Endothelial cell (in vitro differentiated cells): ENCODE measurements around the gene PDE5A. TPM values are rescaled to one million over a fixed set of nuclear protein-coding genes. Genes with fewer than 3 reads are reported as not detected.
"Not testable (repeated sequence)": the region's sequence is repeated elsewhere in the genome, so short reads cannot be mapped to it uniquely, and the experiment has no call there.

ENCODE experiments used
- DNase-seq: peaks from one replicate; pipeline ENCODE4 v3.0.0; 2021; ENCODE audit warnings: low spot score
- H3K27ac Mint-ChIP-seq: one replicate; pipeline ENCODE4 v1.8.0; 2021; ENCODE audit warnings: mixed read lengths, inconsistent platforms; ENCODE audit not compliant: unreplicated experiment
- H3K27me3 Mint-ChIP-seq: one replicate; pipeline ENCODE4 v1.8.0; 2021; ENCODE audit warnings: mild to moderate bottlenecking, moderate library complexity, mixed read lengths, inconsistent platforms; ENCODE audit not compliant: unreplicated experiment
- H3K36me3 Mint-ChIP-seq: one replicate; pipeline ENCODE4 v1.8.0; 2021; ENCODE audit warnings: mild to moderate bottlenecking, low read depth, mixed read lengths, inconsistent platforms; ENCODE audit not compliant: unreplicated experiment
- H3K4me1 Mint-ChIP-seq: one replicate; pipeline ENCODE4 v1.8.0; 2021; ENCODE audit warnings: mild to moderate bottlenecking, mixed read lengths, inconsistent platforms; ENCODE audit not compliant: unreplicated experiment
- H3K4me3 Mint-ChIP-seq: one replicate; pipeline ENCODE4 v1.8.0; 2021; ENCODE audit warnings: mild to moderate bottlenecking, mixed read lengths, inconsistent platforms; ENCODE audit not compliant: unreplicated experiment
- H3K9me3 Mint-ChIP-seq: one replicate; pipeline ENCODE4 v1.8.0; 2021; ENCODE audit warnings: mixed read lengths, inconsistent platforms; ENCODE audit not compliant: unreplicated experiment
- total RNA-seq: library from RNA; stranded (reverse); fragmentation: NEBNext Ultra II Directional; extraction: Animal tissue kit (Norgen Biotek cat#: 25700); gene quantifications from one replicate; pipeline ENCODE4 v1.2.1, GENCODE V29; 2021; ENCODE audit not compliant: unreplicated experiment

PDE5A gene
- total RNA-seq, 1 donor from 2014 or later = 3.4 TPM

DNA sequence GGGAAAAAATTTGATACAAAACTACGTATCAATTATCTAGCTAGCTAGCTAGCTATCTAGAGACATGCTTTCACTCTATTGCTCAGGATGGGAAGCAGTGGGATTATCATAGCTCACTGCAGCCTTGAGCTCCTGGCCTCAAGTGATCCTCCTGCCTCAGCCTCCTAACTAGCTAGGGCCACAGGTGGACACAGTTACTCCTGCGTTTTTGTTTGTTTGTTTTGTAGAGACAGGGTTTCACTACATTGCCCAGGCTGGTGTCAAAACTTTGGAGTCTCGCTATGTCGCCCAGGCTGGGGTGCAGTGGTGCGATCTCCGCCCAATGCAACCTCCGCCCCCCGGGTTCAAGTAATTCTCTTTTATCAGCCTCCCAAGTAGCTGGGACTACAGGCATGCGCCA lies 175.3 kb downstream of the PDE5A start:
- H3K36me3 Mint-ChIP-seq, H3K9me3 Mint-ChIP-seq, H3K27ac Mint-ChIP-seq, H3K4me1 Mint-ChIP-seq, H3K4me3 Mint-ChIP-seq, DNase-seq, H3K27me3 Mint-ChIP-seq: not testable (repeated sequence)

- DNase-seq = not testable (repeated sequence)
Measured at GRCh38 chr4:119449851-119450250, 178.8 kb downstream of the PDE5A start.

More at GRCh38 chr4:119449851-119450250, 178.8 kb downstream of the PDE5A start:
- not testable (repeated sequence) for H3K4me3 Mint-ChIP-seq, H3K36me3 Mint-ChIP-seq, H3K9me3 Mint-ChIP-seq, H3K4me1 Mint-ChIP-seq, H3K27ac Mint-ChIP-seq, H3K27me3 Mint-ChIP-seq
